PC-9 (cell line): ENCODE measurements around the gene KIAA1671. TPM values are rescaled to one million over a fixed set of nuclear protein-coding genes. Genes with fewer than 3 reads are reported as not detected.

Experiments
- BruUV-seq: library from RNA; stranded (reverse); fragments of 400-500 nt; replicated peaks from 2 replicates; lab custom pipeline; 2021; lab: Mats Ljungman, UMichigan
- CTCF ChIA-PET: fragments of 300-600 bp; sonication (Branson Sonifier 250); formaldehyde crosslinking; loops from one replicate; lab custom pipeline; 2022; ENCODE audit warnings: antibody characterized with exemption; lab: Charles Lee
- POLR2A ChIA-PET: fragments of 300-600 bp; sonication (Branson Sonifier 250); formaldehyde crosslinking; loops from one replicate; lab custom pipeline; 2022; ENCODE audit warnings: antibody characterized with exemption; ENCODE audit not compliant: unreplicated experiment; lab: Charles Lee
- DNase-seq, 2 experiments: peaks; one replicate each; pipeline versions ENCODE4 v3.0.0 to v3.0.0-alpha.2; 2015 to 2022; ENCODE audit warnings: mixed read lengths in 1 of 2
- H2AFZ ChIP-seq: fragments of 200-600 bp; sonication (generic); 2 replicates; pipeline ENCODE4 v1.8.1; 2017; ENCODE audit warnings: antibody characterized with exemption
- H3F3A ChIP-seq: fragments of 200-600 bp; sonication (generic); 2 replicates; pipeline ENCODE4 v1.8.1; 2017; ENCODE audit warnings: antibody characterized with exemption, mild to moderate bottlenecking, low read depth; ENCODE audit not compliant: insufficient read depth
- H3K27ac ChIP-seq: fragments of 200-600 bp; sonication (generic); 2 replicates; pipeline ENCODE4 v1.6.1; 2016; ENCODE audit warnings: mixed run types
- H3K27me3 ChIP-seq: fragments of 200-600 bp; sonication (generic); 2 replicates; pipeline ENCODE4 v1.6.1; 2016; ENCODE audit warnings: low read depth, mixed run types; ENCODE audit not compliant: insufficient read depth
- H3K36me3 ChIP-seq: fragments of 200-600 bp; sonication (generic); 2 replicates; pipeline ENCODE4 v1.6.1; 2016; ENCODE audit warnings: low read depth, mixed run types
- H3K4me1 ChIP-seq: fragments of 200-600 bp; sonication (generic); replicated peaks from 2 replicates; pipeline ENCODE4 v1.6.1; 2016; ENCODE audit warnings: mixed run types; ENCODE audit not compliant: insufficient read depth
- H3K4me2 ChIP-seq: fragments of 200-600 bp; sonication (generic); 2 replicates; pipeline ENCODE4 v1.6.1; 2017; ENCODE audit warnings: mixed run types
- H3K4me3 ChIP-seq: fragments of 200-600 bp; sonication (generic); 2 replicates; pipeline ENCODE4 v1.6.1; 2016; ENCODE audit warnings: mixed run types
- H3K79me2 ChIP-seq: fragments of 200-600 bp; sonication (generic); 2 replicates; pipeline ENCODE4 v1.6.1; 2017; ENCODE audit warnings: low read depth, mixed run types
- H3K9me2 ChIP-seq: fragments of 200-600 bp; sonication (generic); 2 replicates; pipeline ENCODE4 v1.8.1; 2017; ENCODE audit warnings: mild to moderate bottlenecking; ENCODE audit not compliant: insufficient read depth
- H3K9me3 ChIP-seq: fragments of 200-600 bp; sonication (generic); 2 replicates; pipeline ENCODE4 v1.8.1; 2016; ENCODE audit warnings: low read depth; ENCODE audit not compliant: insufficient read depth
- H4K20me1 ChIP-seq: fragments of 200-600 bp; sonication (generic); 2 replicates; pipeline ENCODE4 v1.8.1; 2017; ENCODE audit not compliant: insufficient read depth
- EZH2 ChIP-seq: fragments of 200-600 bp; sonication (generic); IDR thresholded peaks from 2 replicates; pipeline ENCODE4 v1.8.0; 2017; ENCODE audit warnings: antibody characterized with exemption, low read depth
- intact Hi-C: fragments of 100-400 bp; cut with micrococcal nuclease; formaldehyde crosslinking; loops from one replicate; pipeline ENCODE4 v1.10.0; 2022; ENCODE audit not compliant: unreplicated experiment
- total RNA-seq: library from RNA; stranded (reverse); gene quantifications from 2 replicates; pipeline ENCODE4 v1.2.3, GENCODE V29; 2021
- TF ChIP-seq, protein P1 (sequence below): fragments of 200-600 bp; sonication (generic); conservative IDR thresholded peaks from 2 replicates; pipeline ENCODE4 v1.6.1; 2017; ENCODE audit warnings: mixed run types, antibody characterized with exemption, mild to moderate bottlenecking, moderate library complexity

KIAA1671 gene
- total RNA-seq, 1 experiment from 2014 or later = 44.3 TPM

DNA sequence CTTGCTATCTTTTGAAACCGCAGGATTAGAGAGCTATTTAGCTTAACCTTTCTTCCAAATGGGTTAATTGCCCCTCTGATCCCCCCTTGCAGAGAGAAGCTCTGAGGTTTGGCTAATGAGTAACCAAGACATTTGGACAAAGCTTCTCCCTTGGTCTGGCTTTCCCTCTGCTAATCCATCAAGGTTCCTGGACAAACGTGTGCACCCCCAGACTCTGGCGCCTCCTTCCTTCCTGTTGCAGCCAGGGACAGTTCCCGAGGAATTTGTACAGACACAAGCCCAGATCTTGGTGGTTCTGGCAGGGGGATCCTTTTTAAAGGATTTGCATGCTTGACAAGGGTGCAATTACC is 1.6 kb downstream of the KIAA1671 start:
- Histone ChIP-seq H3K4me1 (peaks cover 26% of the 10 kb centered on the region), H4K20me1 (no peaks in the 10 kb centered on the region), H3K79me2 (peaks cover 51% of the 10 kb centered on the region), H3K4me3 (peak overlapping the region; percentile 91), H3K36me3 (no peaks in the 10 kb centered on the region), H2AFZ (peak overlapping the region; percentile 89; the same call in 1 of the 2 replicates), H3K4me2 (peak overlapping the region; percentile 80), H3K27ac (peak overlapping the region; percentile 87; the same call in 1 of the 2 replicates), H3K9me2 (no peaks in the 10 kb centered on the region), H3K9me3 (no peaks in the 10 kb centered on the region), H3K27me3 (no peaks in the 10 kb centered on the region), H3F3A (peaks cover 21% of the 10 kb centered on the region)
- intact Hi-C loops = no loop called here
- ChIA-PET POLR2A (no interaction called here), CTCF (no interaction called here)
- no peak for TF ChIP-seq EZH2
- TF ChIP-seq, protein P1, sequence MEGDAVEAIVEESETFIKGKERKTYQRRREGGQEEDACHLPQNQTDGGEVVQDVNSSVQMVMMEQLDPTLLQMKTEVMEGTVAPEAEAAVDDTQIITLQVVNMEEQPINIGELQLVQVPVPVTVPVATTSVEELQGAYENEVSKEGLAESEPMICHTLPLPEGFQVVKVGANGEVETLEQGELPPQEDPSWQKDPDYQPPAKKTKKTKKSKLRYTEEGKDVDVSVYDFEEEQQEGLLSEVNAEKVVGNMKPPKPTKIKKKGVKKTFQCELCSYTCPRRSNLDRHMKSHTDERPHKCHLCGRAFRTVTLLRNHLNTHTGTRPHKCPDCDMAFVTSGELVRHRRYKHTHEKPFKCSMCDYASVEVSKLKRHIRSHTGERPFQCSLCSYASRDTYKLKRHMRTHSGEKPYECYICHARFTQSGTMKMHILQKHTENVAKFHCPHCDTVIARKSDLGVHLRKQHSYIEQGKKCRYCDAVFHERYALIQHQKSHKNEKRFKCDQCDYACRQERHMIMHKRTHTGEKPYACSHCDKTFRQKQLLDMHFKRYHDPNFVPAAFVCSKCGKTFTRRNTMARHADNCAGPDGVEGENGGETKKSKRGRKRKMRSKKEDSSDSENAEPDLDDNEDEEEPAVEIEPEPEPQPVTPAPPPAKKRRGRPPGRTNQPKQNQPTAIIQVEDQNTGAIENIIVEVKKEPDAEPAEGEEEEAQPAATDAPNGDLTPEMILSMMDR = no peak
- DNase-seq = no peak
- BruUV-seq = TSS peak; percentile 76

DNA sequence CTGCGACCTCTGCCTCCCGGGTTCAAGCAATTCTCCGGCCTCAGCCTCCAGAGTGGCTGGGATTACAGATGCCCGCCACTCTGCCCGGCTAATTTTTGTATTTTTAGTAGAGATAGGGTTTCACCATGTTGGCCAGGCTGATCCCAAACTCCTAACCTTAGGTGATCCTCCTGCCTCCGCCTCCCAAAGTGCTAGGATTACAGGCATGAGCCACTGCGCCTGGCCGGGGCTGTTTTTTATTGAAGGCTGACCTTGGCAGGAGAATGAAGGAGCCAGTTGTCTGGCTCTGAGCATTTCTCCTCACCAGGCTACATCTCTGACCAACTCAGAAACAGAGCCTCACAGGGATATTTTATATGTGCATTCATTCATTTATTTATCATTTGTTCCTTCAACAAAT is 2.3 kb downstream of the KIAA1671 start:
- intact Hi-C loops = no loop called here
- no peak for TF ChIP-seq EZH2
- TF ChIP-seq, protein P1 = no peak
- Histone ChIP-seq H3K27me3 (no peaks in the 10 kb centered on the region), H3K36me3 (no peaks in the 10 kb centered on the region), H3K4me3 (no peak overlapping the region), H3F3A (peaks cover 21% of the 10 kb centered on the region), H3K4me1 (peaks cover 33% of the 10 kb centered on the region), H3K79me2 (peaks cover 58% of the 10 kb centered on the region), H2AFZ (no peak overlapping the region), H3K27ac (no peak overlapping the region), H3K9me2 (no peaks in the 10 kb centered on the region), H4K20me1 (no peaks in the 10 kb centered on the region), H3K9me3 (no peaks in the 10 kb centered on the region), H3K4me2 (peak overlapping the region; percentile 80; the same call in 1 of the 2 replicates)
- no TSS peak for BruUV-seq
- ChIA-PET POLR2A (no interaction called here), CTCF (no interaction called here)
- DNase-seq = no peak

DNA sequence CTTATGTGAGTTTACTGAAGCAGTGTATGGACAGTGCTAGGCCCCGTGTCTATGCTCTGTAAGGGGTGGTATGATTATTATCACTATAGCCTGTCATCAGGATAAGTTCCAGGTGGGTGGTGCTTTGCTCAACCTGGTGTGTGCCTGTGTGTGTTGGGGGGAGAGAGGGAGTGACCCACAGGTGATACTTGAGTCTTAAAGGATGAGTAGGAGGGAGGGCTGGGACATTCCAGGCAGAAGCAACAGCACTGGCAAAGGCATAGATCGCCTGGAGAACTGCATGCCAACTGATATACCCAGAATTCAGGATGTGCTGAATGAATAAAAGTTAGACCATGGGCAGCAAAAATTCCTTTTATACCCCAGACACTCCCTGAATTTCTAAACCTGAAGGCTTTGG is 4.5 kb downstream of the KIAA1671 start:
- POLR2A ChIA-PET = interaction anchor here (0.7 kb wide), 1 partner anchor 37 kb away, joined by 3 read pairs; no protein-coding TSS in a partner anchor
- Histone ChIP-seq H2AFZ (no peak overlapping the region), H4K20me1 (0 out of 2 replicates have a peak, but pooled peaks cover under 1% of the 10 kb centered on the region), H3K9me3 (no peaks in the 10 kb centered on the region), H3K27ac (0 out of 2 replicates have a peak overlapping the region, but pooled peaks have one; percentile 16), H3K27me3 (no peaks in the 10 kb centered on the region), H3K9me2 (no peaks in the 10 kb centered on the region), H3K4me2 (no peak overlapping the region), H3F3A (peaks cover 22% of the 10 kb centered on the region), H3K79me2 (peaks cover 78% of the 10 kb centered on the region), H3K36me3 (no peaks in the 10 kb centered on the region; the same call in none of the 2 replicates), H3K4me3 (no peak overlapping the region), H3K4me1 (peaks cover 33% of the 10 kb centered on the region)
- CTCF ChIA-PET = interaction anchor here (0.6 kb wide), 1 partner anchor 100 kb away, joined by 5 read pairs; no protein-coding TSS in a partner anchor
- intact Hi-C loops = no loop called here
- no peak for DNase-seq
- TF ChIP-seq, protein P1 = no peak
- TF ChIP-seq EZH2 = no peak
- no TSS peak for BruUV-seq
